IMR-90 (cell line): ENCODE results near the gene SPEG. TPM values are rescaled to one million over a fixed set of nuclear protein-coding genes. Genes with fewer than 3 reads are reported as not detected.
A peak's percentile ranks its signal among the peaks of the same experiment; 100 is the strongest.

Experiments
- ATAC-seq: fragments of 200-7000 bp; cut with Tn5 transposase; 2 replicates; pipeline ENCODE4 v1.9.1; 2020; ENCODE audit warnings: low read depth, mild to moderate bottlenecking, moderate library complexity
- BruUV-seq: library from RNA; stranded (reverse); fragments of 400-500 nt; replicated peaks from 2 replicates; lab custom pipeline; 2021; lab: Mats Ljungman, UMichigan
- CTCF ChIA-PET: fragments of 300-600 bp; formaldehyde crosslinking; extraction: SDS; loops from one replicate; lab custom pipeline; 2021; ENCODE audit warnings: antibody characterized with exemption; lab: Yijun Ruan, JAX
- POLR2A ChIA-PET: fragments of 300-600 bp; sonication (Branson Sonifier 250); formaldehyde crosslinking; loops from one replicate; lab custom pipeline; 2022; ENCODE audit warnings: antibody characterized with exemption; ENCODE audit not compliant: unreplicated experiment; lab: Charles Lee
- DNase-seq: peaks from one replicate; pipeline ENCODE4 v3.0.0; 2013
- H2AFZ ChIP-seq: replicated peaks from 2 replicates; pipeline ENCODE3; 2013; ENCODE audit warnings: low read length, mild to moderate bottlenecking; ENCODE audit not compliant: poor library complexity
- H2AK5ac ChIP-seq: 2 replicates; pipeline ENCODE4 v1.6.1; 2013; ENCODE audit warnings: low read depth, low read length, inconsistent platforms
- H2AK9ac ChIP-seq: replicated peaks from 2 replicates; pipeline ENCODE3; 2013; ENCODE audit warnings: mild to moderate bottlenecking, low read depth, low read length, moderate library complexity; ENCODE audit not compliant: poor library complexity
- H2BK120ac ChIP-seq: 2 replicates; pipeline ENCODE4 v1.6.1; 2013; ENCODE audit warnings: low read depth, low read length, inconsistent platforms
- H2BK15ac ChIP-seq: 3 replicates; pipeline ENCODE4 v1.6.1; 2013; ENCODE audit warnings: low read depth, low read length, inconsistent platforms
- H2BK20ac ChIP-seq: 2 replicates; pipeline ENCODE4 v1.6.1; 2013; ENCODE audit warnings: low read depth, mild to moderate bottlenecking, inconsistent platforms, low read length, moderate library complexity
- H2BK5ac ChIP-seq: 2 replicates; pipeline ENCODE4 v1.6.1; 2013; ENCODE audit warnings: mild to moderate bottlenecking, low read depth, low read length, inconsistent platforms; ENCODE audit not compliant: poor library complexity, severe bottlenecking
- H3K14ac ChIP-seq: replicated peaks from 2 replicates; pipeline ENCODE4 v1.6.1; 2013; ENCODE audit warnings: low read depth, low read length, inconsistent platforms
- H3K18ac ChIP-seq: 2 replicates; pipeline ENCODE4 v1.6.1; 2013; ENCODE audit warnings: low read depth, low read length, control low read depth
- H3K23ac ChIP-seq: 2 replicates; pipeline ENCODE4 v1.6.1; 2013; ENCODE audit warnings: low read depth, low read length, inconsistent platforms
- H3K27ac ChIP-seq: 2 replicates; pipeline ENCODE4 v1.5.1; 2013; ENCODE audit warnings: mild to moderate bottlenecking, control low read depth, low read length; ENCODE audit not compliant: insufficient read depth
- H3K27me3 ChIP-seq: 2 replicates; pipeline ENCODE4 v1.6.1; 2013; ENCODE audit warnings: low read length; ENCODE audit not compliant: control insufficient read depth, insufficient read depth
- H3K36me3 ChIP-seq: 2 replicates; pipeline ENCODE4 v1.6.1; 2013; ENCODE audit warnings: low read length, mixed read lengths; ENCODE audit not compliant: control insufficient read depth, insufficient read depth
- H3K4ac ChIP-seq: 2 replicates; pipeline ENCODE4 v1.6.1; 2013; ENCODE audit warnings: low read depth, low read length, inconsistent platforms
- H3K4me1 ChIP-seq: 2 replicates; pipeline ENCODE4 v1.6.1; 2013; ENCODE audit warnings: low read length, mixed read lengths; ENCODE audit not compliant: control insufficient read depth, insufficient read depth
- H3K4me2 ChIP-seq: 2 replicates; pipeline ENCODE4 v1.6.1; 2013; ENCODE audit warnings: low read depth, mild to moderate bottlenecking, control low read depth, low read length, moderate library complexity
- H3K4me3 ChIP-seq: 2 replicates; pipeline ENCODE4 v1.5.1; 2013; ENCODE audit warnings: low read depth, mild to moderate bottlenecking, control low read depth, low read length, moderate library complexity; ENCODE audit not compliant: insufficient read depth
- H3K56ac ChIP-seq: 2 replicates; pipeline ENCODE4 v1.6.1; 2013; ENCODE audit warnings: low read length, inconsistent platforms; ENCODE audit not compliant: insufficient read depth; ENCODE audit errors: extremely low read depth
- H3K79me1 ChIP-seq, 2 experiments: 2 replicates each; pipeline ENCODE4 v1.6.1; 2013; ENCODE audit warnings: low read length in 2 of 2, inconsistent platforms in 1 of 2, low read depth in 1 of 2
- H3K9ac ChIP-seq: 2 replicates; pipeline ENCODE4 v1.6.1; 2013; ENCODE audit warnings: low read depth, low read length, control low read depth
- H3K9me1 ChIP-seq: 2 replicates; pipeline ENCODE4 v1.6.1; 2013; ENCODE audit warnings: low read length, inconsistent platforms; ENCODE audit not compliant: insufficient read depth
- H3K9me3 ChIP-seq: 2 replicates; pipeline ENCODE4 v1.6.1; 2013; ENCODE audit warnings: low read length; ENCODE audit not compliant: control insufficient read depth, insufficient read depth
- H4K20me1 ChIP-seq: 2 replicates; pipeline ENCODE4 v1.6.1; 2013; ENCODE audit warnings: low read length, inconsistent platforms; ENCODE audit not compliant: insufficient read depth
- H4K5ac ChIP-seq: 2 replicates; pipeline ENCODE4 v1.6.1; 2013; ENCODE audit warnings: mild to moderate bottlenecking, low read depth, low read length, control low read depth
- H4K8ac ChIP-seq, 2 experiments: 2 replicates each; pipeline ENCODE4 v1.6.1; 2013; ENCODE audit warnings: low read depth in 2 of 2, low read length in 2 of 2, control low read depth in 1 of 2, inconsistent platforms in 1 of 2
- H4K91ac ChIP-seq: 2 replicates; pipeline ENCODE4 v1.6.1; 2013; ENCODE audit warnings: low read depth, low read length, inconsistent platforms; ENCODE audit not compliant: insufficient read depth
- FOS ChIP-seq: fragments of 150-350 bp; IDR thresholded peaks from 2 replicates; pipeline ENCODE4 v1.6.1; 2016; ENCODE audit warnings: low read depth, low read length
- MAZ ChIP-seq: IDR thresholded peaks from 2 replicates; pipeline ENCODE4 v1.6.1; 2012; ENCODE audit warnings: low read depth, mild to moderate bottlenecking, low read length, improper control_type of control experiment, moderate library complexity, borderline replicate concordance
- POLR2A ChIP-seq: IDR thresholded peaks from 2 replicates; pipeline ENCODE4 v1.6.1; 2012; ENCODE audit warnings: mild to moderate bottlenecking, low read depth, low read length
- RAD21 ChIP-seq: IDR thresholded peaks from 2 replicates; pipeline ENCODE4 v1.6.1; 2012; ENCODE audit warnings: low read length, improper control_type of control experiment
- RFX5 ChIP-seq: IDR thresholded peaks from 2 replicates; pipeline ENCODE4 v1.8.0; 2012; ENCODE audit warnings: low read depth, mild to moderate bottlenecking, low read length, moderate library complexity
- WGBS, 2 experiments: methylation state at CpG; one replicate each; pipeline versions ENCODE4 v1.1.5 to v1.1.7; 2013; ENCODE audit warnings: missing lambda C conversion rate in 2 of 2; ENCODE audit not compliant: insufficient read length in 1 of 2; ENCODE audit errors: extremely low coverage in 2 of 2; 5-methylcytosine and 5-hydroxymethylcytosine counted together
- dilution Hi-C: fragments of 300-500 bp; cut with HindIII; formaldehyde crosslinking; loops from one replicate; pipeline ENCODE4 v1.14.3; 2018; ENCODE audit warnings: low sequenced_read_pairs; ENCODE audit not compliant: unreplicated experiment
- in situ Hi-C: fragments of 300-500 bp; cut with MboI; formaldehyde crosslinking; loops from 3 replicates; pipeline ENCODE4 v1.14.3; 2019; ENCODE audit warnings: low sequenced_read_pairs, inconsistent platforms, mixed read lengths
- intact Hi-C: fragments of 100-400 bp; cut with micrococcal nuclease; formaldehyde crosslinking; loops from 2 replicates; pipeline ENCODE4 v1.10.0; 2022
- polyA plus RNA-seq, 3 experiments: library from polyadenylated mRNA; depleted of rRNA; stranded (reverse); fragments of >200 nt; gene quantifications; 2 replicates each; pipeline ENCODE4 v1.2.3, GENCODE V29; 2012; ENCODE audit warnings: low replicate concordance in 1 of 3
- total RNA-seq: library from RNA; depleted of rRNA; stranded (reverse); fragments of >200 nt; gene quantifications from 2 replicates; pipeline ENCODE4 v1.2.3, GENCODE V29; 2012
- TF ChIP-seq, protein P1 (sequence below): fragments of 150-350 bp; IDR thresholded peaks from 2 replicates; pipeline ENCODE4 v1.6.1; 2016; ENCODE audit warnings: low read depth, mild to moderate bottlenecking, low read length, moderate library complexity, borderline replicate concordance

The SPEG gene
- total and polyA plus RNA-seq, 2 of the 4 experiments (the other 2 are of a cell fraction), result 6.8 to 81.6 TPM

- Histone ChIP-seq H4K20me1 (no peaks in the 10 kb centered on the region), H2BK120ac (peak overlapping the region; percentile 98), H3K23ac (peak overlapping the region; percentile 75; the same call in 1 of the 2 replicates), H3K9me1 (peaks cover 24% of the 10 kb centered on the region), H4K5ac (peak overlapping the region; percentile 89), H3K4ac (peak overlapping the region; percentile 99), H3K27me3 (no peaks in the 10 kb centered on the region), H4K91ac (peak overlapping the region; percentile 99), H3K9ac (no peak overlapping the region; the same call in 1 of the 2 replicates), H2BK20ac (peak overlapping the region; percentile 100; the same call in 1 of the 2 replicates), H4K8ac (peak overlapping the region; percentile 94 to 96; a peak in 3 of 4 replicates), H3K56ac (no peak overlapping the region), H2BK5ac (peak overlapping the region; percentile 86), H2BK15ac (peak overlapping the region; percentile 94; the same call in 2 of the 3 replicates), H3K4me2 (no peak overlapping the region), H3K9me3 (no peaks in the 10 kb centered on the region; the same call in 1 of the 2 replicates), H3K36me3 (no peaks in the 10 kb centered on the region), H3K79me1 (no peaks in the 10 kb centered on the region), H3K4me1 (peaks cover 21% of the 10 kb centered on the region), H3K14ac (peak overlapping the region; percentile 99), H2AK5ac (peak overlapping the region; percentile 96), H2AFZ (peak overlapping the region; percentile 85), H2AK9ac (peak overlapping the region; percentile 95), H3K18ac (peak overlapping the region; percentile 88), H3K27ac (peak overlapping the region; percentile 44), H3K4me3 (no peak overlapping the region)
- ChIA-PET CTCF (no interaction called here), POLR2A (no interaction called here)
- dilution Hi-C loops, result no loop called here
- BruUV-seq, result no TSS peak
- peak; percentile 31 for ATAC-seq
- TF ChIP-seq RFX5, result no peak
- TF ChIP-seq, protein P1, sequence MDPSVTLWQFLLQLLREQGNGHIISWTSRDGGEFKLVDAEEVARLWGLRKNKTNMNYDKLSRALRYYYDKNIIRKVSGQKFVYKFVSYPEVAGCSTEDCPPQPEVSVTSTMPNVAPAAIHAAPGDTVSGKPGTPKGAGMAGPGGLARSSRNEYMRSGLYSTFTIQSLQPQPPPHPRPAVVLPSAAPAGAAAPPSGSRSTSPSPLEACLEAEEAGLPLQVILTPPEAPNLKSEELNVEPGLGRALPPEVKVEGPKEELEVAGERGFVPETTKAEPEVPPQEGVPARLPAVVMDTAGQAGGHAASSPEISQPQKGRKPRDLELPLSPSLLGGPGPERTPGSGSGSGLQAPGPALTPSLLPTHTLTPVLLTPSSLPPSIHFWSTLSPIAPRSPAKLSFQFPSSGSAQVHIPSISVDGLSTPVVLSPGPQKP, result no peak
- no peak for TF ChIP-seq FOS
- peak; percentile 48; the same call in 1 of the 2 replicates for TF ChIP-seq MAZ
- TF ChIP-seq POLR2A, result no peak
- no peak for TF ChIP-seq RAD21
- 47% methylated on average over 3 of the region's 8 CpGs; no CpG with 5 or more reads in 1 of the 2 experiments for WGBS, 2 experiments
- intact Hi-C loops, result no loop called here
- in situ Hi-C loops, result loop anchor here (5.0 kb wide), 1 partner anchor 54 kb away; no protein-coding TSS in a partner anchor
- peak; percentile 52 for DNase-seq
These were observed 26.0 kb upstream of the SPEG start for GRCh38 chr2:219408631-219409030.
